ENCODE results near the gene UBE2D4.
A peak's percentile ranks its signal among the peaks of the same experiment; 100 is the strongest.
"Not testable (repeated sequence)": the region's sequence is repeated elsewhere in the genome, so short reads cannot be mapped to it uniquely, and the experiment has no call there.

Gene UBE2D4

DNA sequence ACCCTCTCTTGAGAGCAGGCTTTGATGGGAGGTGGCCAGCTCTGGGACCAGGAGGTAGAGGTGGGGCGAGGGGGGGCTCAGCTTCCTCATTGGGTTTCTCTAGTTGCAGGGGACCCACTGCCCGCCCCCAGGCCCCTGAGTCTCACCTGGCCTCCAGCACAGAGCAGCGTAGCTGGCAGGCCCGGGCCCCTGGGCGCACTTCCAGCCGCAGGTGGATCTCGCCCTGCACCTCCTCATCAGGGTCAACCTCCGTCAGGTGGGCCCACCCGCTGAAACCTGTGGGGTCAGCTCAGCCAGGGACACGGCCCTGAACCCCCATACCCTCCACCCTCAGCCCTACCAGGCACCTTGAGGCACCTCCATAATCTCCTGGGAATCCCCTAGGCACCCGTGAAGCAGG lies 43.4 kb downstream of the UBE2D4 start:
- DNase-seq = not testable (repeated sequence)

DNA sequence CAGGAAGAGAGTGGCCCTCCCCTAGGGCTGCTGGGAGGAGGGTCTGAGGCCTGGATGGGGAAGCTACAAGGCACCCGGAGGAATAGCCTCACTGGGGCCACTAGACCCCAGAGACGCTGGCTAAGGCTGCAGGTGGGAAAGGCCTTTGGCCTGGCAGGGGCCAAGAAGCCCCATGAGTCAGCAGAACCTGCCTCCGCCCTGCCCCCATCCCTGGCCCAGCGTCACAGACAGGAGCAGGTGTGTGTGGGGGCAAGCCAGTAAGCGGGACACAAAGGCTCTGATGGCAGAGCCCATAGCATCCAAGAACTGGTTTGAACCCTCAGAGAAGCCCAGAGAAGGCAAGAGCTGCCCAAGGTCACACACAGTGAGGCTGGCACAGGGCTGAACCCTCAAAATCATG lies 44.5 kb downstream of the UBE2D4 start:
- DNase-seq = not testable (repeated sequence)

DNA sequence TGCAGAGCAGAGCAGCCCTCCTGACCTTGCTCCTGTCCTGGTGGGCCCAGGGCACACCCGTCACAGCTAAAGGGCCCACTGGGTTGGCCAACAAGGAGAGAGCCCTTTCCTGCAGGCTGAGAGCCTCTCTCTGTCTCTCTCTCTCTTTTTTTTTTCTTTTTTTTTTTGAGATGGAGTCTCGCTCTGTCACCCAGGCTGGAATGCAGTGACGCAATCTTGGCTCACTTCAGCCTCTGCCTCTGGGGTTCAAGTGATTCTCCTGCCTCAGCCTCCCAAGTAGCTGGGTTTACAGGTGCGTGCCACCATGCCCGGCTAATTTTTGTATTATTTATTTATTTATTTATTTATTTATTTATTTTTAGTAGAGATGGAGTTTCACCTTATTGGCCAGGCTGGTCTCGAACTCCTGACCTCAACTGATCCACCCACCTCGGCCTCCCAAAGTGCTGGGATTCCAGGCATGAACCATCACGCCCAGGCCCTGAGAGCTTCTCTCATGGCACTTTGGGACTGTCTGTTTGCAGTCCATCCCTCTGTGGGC lies 47.9 kb downstream of the UBE2D4 start:
- not testable (repeated sequence) for DNase-seq

DNA sequence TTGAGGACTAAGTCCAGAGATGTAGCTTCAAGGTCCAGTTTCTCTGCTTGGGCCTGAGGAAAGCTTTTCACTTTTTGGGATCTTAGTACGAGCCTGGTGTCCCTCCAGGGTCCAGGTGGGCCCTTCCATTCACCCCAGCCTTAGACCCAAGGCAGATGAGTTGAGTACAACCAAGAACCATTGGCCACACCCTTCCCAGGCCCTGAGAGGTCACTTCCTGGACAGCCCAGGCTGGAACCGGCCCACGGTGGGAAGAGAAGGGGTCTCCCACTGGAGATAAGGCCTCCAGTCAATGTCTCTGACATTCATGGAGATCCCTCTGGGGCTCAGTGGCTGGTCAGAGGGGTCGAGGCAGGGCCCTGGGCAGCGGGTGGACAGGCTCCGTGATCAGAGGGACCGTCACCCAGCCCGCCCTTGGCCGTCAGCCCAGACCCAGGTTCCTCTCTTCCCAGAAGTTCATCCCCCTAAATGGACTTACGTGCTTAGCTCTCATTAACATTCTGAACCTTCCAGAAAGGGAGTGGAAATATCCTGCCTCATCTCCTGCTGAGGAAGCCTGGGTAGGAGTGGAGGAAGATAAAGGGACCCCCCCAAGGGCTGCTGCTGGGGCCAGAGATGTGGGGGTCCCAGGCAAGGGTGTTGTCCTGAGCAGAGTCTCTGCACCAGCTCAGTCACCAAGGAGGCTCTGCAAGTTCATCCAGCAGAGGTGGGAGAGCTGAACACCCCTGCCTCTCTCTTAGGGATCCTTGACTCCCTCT lies 48.7 kb downstream of the UBE2D4 start:
- DNase-seq = not testable (repeated sequence)

DNA sequence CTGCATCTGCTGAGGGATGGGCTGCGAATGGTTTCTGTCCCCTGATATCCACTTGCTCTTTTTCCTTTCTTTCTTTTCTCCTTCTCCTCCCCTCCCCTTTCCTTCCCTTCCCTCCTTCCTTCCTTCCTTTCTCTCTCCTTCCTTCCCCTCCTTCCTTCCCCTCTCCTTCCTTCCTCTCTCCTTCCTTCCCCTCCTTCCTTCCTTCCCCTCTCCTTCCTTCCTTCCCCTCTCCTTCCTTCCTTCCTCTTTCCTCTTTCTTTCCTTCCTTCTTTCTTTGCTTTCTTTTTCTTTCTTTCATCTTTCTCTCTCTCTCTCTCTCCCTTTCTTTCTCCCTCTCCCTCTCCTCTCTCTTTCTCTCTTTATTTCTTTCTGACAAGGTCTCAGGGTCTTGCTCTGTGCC lies 51.3 kb downstream of the UBE2D4 start:
- DNase-seq = no peak

DNA sequence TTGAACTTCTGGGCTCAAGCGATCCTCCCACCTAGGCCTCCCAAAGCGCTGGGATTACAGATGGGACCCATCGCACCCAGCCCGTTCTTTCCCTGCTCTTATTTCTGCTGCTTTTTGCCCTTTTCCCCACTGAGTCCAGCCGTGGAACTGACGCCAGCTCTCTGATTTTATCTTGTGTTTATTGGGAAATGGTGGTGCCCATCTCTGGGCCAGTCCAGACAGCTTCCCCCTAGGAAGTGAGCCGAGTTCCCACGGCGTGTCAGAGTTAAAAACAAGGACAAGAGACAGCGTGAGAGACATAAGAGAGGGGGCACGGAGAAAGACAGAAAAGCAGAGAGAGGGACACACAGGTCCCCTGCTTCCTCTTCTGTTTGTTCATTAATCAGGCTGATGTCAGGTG lies 51.9 kb downstream of the UBE2D4 start:
- not testable (repeated sequence) for DNase-seq

DNA sequence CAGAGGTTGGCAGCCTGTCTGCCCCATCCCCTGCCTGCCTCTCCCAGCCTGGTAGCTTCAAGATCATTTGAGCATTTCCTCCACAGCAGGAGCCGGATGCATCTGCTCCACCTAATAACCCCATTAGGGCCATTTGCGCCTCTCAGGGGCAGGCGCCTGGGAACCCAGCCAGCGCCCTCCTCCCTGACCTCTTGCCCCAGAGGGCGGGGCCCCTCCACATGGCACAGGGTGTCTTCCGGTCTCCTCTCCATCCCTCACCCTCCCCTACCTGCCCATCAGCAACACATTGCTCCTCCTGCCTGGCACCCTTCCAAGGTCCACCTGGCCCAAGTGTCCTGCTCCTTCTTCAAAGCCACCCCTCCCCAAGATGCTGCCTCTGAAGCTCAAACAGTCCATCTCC lies 56.6 kb downstream of the UBE2D4 start:
- DNase-seq = not testable (repeated sequence)

DNA sequence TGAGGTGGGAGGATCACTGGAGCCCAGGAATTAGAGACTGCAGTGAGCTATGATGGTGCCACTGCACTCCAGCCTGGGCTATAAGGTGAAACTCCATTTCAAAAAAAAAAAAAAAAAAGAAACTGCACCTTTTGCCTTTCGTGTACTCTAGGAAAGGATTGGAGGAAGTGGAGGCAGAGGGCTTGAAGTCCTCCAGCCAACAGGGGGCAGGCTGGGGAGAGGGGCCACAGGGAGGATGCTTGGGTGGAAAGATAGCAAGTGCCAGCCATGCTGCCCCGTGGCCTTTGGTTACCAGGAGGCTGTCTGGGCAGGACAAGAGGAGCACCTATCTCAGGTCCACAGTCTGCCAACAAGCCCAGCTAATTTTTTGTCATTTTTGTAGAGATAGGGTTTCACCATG lies 57.5 kb downstream of the UBE2D4 start:
- DNase-seq = not testable (repeated sequence)

DNA sequence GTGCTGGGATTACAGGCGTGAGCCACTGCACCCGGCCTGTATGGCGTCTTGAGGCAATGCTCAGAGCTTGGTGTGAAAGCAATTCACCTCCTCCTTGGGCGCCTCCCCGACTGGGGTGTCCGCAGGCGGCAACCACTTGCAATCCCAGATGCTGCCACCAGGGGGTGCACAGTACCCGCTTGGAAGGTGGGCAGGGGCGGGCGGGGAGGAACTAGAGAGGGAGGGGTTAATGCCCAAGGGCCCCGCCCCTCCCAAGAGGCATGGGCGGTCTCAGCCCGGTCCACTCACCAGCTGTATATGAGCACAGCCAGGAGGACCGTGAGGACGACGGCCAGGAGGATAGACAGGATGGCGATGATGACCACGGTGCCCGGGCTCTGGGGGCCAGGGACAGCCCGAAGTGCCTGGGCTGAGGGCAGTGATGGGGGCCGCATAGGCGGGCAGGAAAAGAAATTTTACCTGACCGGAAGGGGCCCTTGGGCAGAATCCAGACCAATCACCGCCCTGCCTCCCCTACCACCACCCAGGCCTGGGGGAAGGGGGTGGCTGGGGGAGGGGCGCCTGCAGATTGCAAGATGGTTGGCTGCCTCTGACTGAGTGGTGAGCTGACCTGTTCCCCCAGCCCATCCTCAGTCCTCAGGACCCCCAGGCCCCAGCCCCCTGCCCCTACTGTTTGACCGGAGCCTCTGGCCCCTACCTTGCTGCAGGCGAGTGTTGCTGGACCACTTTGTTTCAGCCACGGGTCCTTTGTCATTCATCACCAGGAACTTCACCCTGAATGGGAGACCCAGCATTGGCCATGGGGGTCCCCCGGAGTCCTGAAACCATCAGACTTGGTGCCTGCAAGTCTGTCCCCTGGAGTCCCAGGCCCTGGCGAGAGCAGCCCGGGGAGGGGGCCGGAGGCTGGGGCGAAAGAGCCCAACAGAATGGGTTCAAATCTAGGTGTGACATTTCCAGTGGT lies 59.9 kb downstream of the UBE2D4 start:
- DNase-seq = peak; percentile 94

DNA sequence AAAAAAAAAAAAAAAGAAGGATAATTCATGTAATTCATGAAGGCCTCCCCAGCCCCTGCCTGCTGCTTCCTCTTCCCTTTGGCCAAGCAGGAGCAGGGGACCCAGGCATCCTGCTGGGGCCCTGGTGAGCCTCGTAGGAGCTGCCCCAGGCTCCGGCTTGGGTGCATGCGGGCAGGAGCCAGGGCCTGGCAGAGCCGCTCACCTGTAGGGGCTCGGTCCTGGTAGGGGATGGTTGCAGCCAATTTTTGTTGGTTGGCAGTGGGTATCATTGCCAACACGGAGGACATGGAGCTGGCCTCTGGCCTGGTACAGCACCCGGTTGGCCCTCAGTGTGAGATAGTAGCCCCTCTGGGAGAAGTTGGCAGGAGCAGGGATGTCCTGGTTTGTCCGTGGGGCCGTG lies 61.2 kb downstream of the UBE2D4 start:
- not testable (repeated sequence) for DNase-seq

DNA sequence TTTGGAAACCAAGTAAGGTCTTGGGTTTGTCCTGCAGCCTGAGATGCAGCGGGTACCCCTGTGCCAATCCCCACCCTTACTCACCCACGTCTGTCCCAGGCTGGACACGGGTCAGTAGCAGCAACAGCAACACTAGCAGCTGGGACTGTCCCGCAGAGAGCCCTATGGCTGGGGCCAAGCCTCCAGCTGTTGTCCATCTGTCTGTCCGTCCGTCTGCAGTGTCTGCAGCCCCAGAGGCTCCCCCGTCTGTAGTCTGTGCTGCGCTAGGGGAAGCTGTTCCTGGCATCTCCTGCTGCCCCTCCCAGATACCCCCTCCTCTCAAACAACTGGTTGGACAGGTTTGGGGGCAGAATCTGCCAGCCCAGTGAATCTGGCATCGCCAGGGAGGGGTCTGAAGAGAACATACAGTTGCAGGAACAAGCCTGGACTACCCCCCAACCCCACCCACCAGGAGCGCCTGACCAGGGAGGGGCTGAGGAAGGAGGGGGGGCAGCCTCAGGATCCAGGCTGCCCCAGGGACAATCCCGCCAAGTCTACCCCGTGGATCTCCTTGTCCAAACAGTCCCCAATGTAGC lies 63.9 kb downstream of the UBE2D4 start:
- not testable (repeated sequence) for DNase-seq

DNA sequence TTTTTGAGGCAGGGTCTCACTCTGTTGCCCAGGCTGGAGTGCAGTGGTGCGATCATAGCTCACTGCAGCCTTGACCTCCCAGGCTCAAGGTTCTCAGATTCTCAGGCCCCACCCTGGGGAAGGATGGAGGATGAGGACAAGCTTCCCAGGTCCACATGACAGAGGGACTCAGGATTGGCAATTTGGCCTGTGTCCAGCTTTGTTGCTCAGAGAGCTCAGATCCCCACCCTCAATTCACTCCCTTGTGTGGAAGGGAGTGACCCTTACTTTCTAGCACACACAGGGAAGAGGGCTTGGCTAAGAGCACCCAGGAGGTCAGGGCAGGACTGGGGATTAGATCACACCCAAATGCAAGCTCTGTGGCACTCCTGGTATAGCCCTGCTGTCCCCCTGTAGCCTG lies 64.6 kb downstream of the UBE2D4 start:
- not testable (repeated sequence) for DNase-seq

DNA sequence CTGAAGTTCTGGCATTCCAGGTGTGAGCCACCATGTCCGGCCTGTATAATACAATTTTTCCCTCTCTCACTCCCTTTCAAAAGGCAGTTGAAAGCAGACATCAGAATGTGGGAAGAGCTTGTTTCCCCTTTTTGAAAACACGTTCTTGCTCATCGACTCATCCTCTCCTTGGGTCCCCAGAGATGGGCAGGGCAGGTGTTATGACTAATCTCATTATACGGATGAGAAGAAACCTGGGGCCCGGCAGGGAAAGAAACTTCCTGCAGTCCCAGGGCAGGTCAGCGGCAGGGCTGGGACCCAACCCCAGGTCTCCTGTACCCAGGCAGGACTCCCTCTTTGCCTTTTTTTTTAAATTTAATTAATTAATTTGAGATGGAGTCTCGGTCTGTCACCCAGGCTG lies 66.7 kb downstream of the UBE2D4 start:
- DNase-seq = peak; percentile 2

DNA sequence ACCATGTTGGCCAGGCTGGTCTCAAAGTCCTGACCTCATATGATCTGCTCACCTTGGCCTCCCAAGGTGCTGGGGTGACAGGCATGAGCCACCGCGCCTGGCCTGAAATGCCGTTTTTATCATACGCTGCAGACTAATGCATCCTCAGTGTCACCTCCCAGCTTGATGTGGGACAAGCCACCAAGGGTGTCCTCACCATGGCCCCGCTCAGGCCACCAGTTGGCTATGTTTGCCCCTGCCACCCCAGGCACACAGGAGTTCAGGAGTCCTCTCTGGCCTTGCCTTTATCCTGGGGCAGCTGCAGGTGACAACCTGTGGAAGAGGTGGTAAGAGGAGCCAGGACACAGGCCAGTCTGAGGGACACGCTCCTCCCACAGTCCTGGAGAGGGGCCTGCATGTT lies 68.4 kb downstream of the UBE2D4 start:
- not testable (repeated sequence) for DNase-seq

DNA sequence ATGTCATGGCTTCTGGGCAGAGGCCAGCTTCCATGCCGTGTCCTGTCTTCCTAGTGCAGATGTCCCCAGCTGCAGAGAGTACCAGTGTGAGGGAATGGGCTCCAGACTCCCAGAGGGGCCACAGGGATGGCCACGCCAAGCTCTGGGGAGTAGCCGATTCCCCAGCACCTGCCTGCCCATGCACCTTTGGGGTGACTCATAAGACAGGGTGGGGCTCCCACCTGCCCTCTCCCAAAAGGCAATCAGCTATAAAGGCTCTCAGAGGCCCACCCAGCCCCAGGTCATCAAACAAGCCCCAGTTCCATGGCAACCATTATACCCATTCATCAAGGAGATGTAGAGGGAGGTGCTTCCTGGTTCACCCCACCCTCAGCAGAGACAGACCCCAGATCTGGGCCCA lies 71.3 kb downstream of the UBE2D4 start, which contains the start of gene SPDYE1:
TSS of gene SPDYE1 (plus strand) at position 366 of the 400 bp plus-strand sequence. CDS start 2,053 bp downstream, outside the sequence.
- not testable (repeated sequence) for DNase-seq
